Testis (tissue), 3 donors: ENCODE data around the gene AFP. TPM values are rescaled to one million over a fixed set of nuclear protein-coding genes. Genes with fewer than 3 reads are reported as not detected.

Experiments used
- DNase-seq: peaks from one replicate; pipeline ENCODE4 v3.0.0-alpha.2; 2019
- H3K27ac ChIP-seq, 2 donors: fragments of 200-600 bp; sonication (generic); one replicate each; pipeline ENCODE4 v1.5.1; 2019
- H3K27me3 ChIP-seq: fragments of 200-600 bp; sonication (generic); one replicate; pipeline ENCODE4 v1.5.1; 2019
- H3K36me3 ChIP-seq: fragments of 200-600 bp; sonication (generic); one replicate; pipeline ENCODE4 v1.5.1; 2017; ENCODE audit warnings: low read depth; ENCODE audit errors: missing control alignments
- H3K4me1 ChIP-seq: fragments of 200-600 bp; sonication (generic); one replicate; pipeline ENCODE4 v1.5.1; 2019
- H3K4me3 ChIP-seq, 2 donors: fragments of 200-600 bp; sonication (generic); one replicate each; pipeline ENCODE4 v1.5.1; 2017 to 2019
- H3K9me3 ChIP-seq: fragments of 200-600 bp; sonication (generic); one replicate; pipeline ENCODE4 v1.5.1; 2017
- POLR2A ChIP-seq: fragments of 450-650 bp; IDR thresholded peaks from one replicate; pipeline ENCODE4 v1.6.1; 2017; ENCODE audit warnings: antibody characterized with exemption, mild to moderate bottlenecking, moderate library complexity
- WGBS, 2 donors: methylation state at CpG; one replicate each; pipeline ENCODE4 v1.1.5; 2018; 5-methylcytosine and 5-hydroxymethylcytosine counted together
- intact Hi-C: fragments of 100-400 bp; cut with DNase I; formaldehyde crosslinking; loops from one replicate; pipeline ENCODE4 v1.15.1; 2023; ENCODE audit warnings: low total_unique reads
- polyA plus RNA-seq: library from polyadenylated mRNA; stranded (reverse); fragments of 350-450 nt; fragmentation: Illumina TruSeq; extraction: RNeasy Lipid Tissue Mini Kit (QIAGEN cat#74804); gene quantifications from one replicate; pipeline ENCODE4 v1.2.3, GENCODE V29; 2014; ENCODE audit warnings: low read depth, low replicate concordance; ENCODE audit not compliant: insufficient read depth
- total RNA-seq, 2 donors: library from RNA; depleted of rRNA; stranded (reverse); fragments of >200 nt; gene quantifications; one replicate each; pipeline ENCODE4 v1.2.3, GENCODE V29; 2016
- TF ChIP-seq, protein P1 (sequence below), 3 experiments: fragments of 450-650 bp in 2 of 3; fragments of 200-600 bp in 1 of 3; sonication (generic) in 1 of 3; IDR thresholded peaks; one replicate each; pipeline ENCODE4 v1.5.1; 2016 to 2019; ENCODE audit warnings: antibody characterized with exemption in 3 of 3, mild to moderate bottlenecking in 2 of 3, moderate library complexity in 1 of 3

Gene AFP
- total and polyA plus RNA-seq, 3 donors from 2014 or later: 0.16 TPM; not detected in 2

DNA sequence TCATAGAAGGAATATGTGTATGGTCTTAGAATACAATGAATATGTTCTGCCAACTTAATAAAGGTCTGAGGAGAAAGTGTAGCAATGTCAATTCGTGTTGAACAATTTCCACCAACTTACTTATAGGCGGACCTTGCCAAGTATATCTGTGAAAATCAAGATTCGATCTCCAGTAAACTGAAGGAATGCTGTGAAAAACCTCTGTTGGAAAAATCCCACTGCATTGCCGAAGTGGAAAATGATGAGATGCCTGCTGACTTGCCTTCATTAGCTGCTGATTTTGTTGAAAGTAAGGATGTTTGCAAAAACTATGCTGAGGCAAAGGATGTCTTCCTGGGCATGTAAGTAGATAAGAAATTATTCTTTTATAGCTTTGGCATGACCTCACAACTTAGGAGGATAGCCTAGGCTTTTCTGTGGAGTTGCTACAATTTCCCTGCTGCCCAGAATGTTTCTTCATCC, 22.7 kb upstream of the AFP start:
- Histone ChIP-seq H3K27ac (no peak overlapping the region), H3K4me1 (no peaks in the 10 kb centered on the region), H3K4me3 (no peak overlapping the region), H3K27me3 (no peaks in the 10 kb centered on the region), H3K36me3 (no peaks in the 10 kb centered on the region), H3K9me3 (no peaks in the 10 kb centered on the region)
- intact Hi-C loops: no loop called here
- DNase-seq: no peak
- TF ChIP-seq, protein P1, sequence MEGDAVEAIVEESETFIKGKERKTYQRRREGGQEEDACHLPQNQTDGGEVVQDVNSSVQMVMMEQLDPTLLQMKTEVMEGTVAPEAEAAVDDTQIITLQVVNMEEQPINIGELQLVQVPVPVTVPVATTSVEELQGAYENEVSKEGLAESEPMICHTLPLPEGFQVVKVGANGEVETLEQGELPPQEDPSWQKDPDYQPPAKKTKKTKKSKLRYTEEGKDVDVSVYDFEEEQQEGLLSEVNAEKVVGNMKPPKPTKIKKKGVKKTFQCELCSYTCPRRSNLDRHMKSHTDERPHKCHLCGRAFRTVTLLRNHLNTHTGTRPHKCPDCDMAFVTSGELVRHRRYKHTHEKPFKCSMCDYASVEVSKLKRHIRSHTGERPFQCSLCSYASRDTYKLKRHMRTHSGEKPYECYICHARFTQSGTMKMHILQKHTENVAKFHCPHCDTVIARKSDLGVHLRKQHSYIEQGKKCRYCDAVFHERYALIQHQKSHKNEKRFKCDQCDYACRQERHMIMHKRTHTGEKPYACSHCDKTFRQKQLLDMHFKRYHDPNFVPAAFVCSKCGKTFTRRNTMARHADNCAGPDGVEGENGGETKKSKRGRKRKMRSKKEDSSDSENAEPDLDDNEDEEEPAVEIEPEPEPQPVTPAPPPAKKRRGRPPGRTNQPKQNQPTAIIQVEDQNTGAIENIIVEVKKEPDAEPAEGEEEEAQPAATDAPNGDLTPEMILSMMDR (IDR thresholded peaks at IDR 0.05): no peak
- no peak for TF ChIP-seq POLR2A
- WGBS, 2 donors: 90% methylated on average over 4 of the region's 4 CpGs

DNA sequence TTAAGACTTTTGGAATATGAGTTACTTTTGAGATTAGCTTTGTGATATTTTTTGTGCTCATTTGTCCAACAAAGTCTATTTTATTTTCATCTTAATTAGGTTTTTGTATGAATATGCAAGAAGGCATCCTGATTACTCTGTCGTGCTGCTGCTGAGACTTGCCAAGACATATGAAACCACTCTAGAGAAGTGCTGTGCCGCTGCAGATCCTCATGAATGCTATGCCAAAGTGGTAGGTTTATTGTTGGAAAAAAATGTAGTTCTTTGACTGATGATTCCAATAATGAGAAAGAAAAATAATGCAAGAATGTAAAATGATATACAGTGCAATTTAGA, 21.1 kb upstream of the AFP start:
- DNase-seq: no peak
- no peaks in the 10 kb centered on the region for H3K9me3 ChIP-seq
- no peak overlapping the region for H3K4me3 ChIP-seq
- H3K27ac ChIP-seq: no peak overlapping the region
- TF ChIP-seq, protein P1 (IDR thresholded peaks at IDR 0.05): no peak
- TF ChIP-seq POLR2A: no peak
- 72 to 76% methylated on average over 2 of the region's 2 CpGs for WGBS, 2 donors
- no peaks in the 10 kb centered on the region for H3K36me3 ChIP-seq
- intact Hi-C loops: no loop called here
- no peaks in the 10 kb centered on the region for H3K4me1 ChIP-seq
- H3K27me3 ChIP-seq: no peaks in the 10 kb centered on the region

DNA sequence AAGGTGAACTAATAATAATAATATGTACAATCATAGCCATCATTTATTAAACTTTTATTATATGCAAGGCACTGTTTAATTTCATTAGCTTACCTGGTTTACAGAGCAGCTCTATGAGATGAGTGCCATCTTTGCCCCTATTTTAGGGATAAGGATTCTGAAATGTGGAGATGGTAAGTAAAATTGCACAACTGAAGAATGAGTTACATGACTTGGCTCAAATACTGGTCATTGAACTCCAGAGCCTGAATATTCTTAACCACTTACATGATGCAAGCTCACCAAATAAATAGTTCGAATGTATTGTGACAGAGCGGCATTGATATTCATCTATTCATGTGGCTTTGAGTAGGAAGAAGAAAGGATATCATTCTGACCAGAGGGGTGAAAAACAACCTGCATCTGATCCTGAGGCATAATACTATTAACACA, 20.2 kb upstream of the AFP start:
- Histone ChIP-seq H3K4me1 (no peaks in the 10 kb centered on the region), H3K27ac (no peak overlapping the region), H3K36me3 (no peaks in the 10 kb centered on the region), H3K9me3 (no peaks in the 10 kb centered on the region), H3K4me3 (no peak overlapping the region), H3K27me3 (no peaks in the 10 kb centered on the region)
- intact Hi-C loops: no loop called here
- 88 to 94% methylated on average over 2 of the region's 2 CpGs for WGBS, 2 donors
- TF ChIP-seq, protein P1 (IDR thresholded peaks at IDR 0.05): no peak
- TF ChIP-seq POLR2A: no peak
- DNase-seq: no peak

DNA sequence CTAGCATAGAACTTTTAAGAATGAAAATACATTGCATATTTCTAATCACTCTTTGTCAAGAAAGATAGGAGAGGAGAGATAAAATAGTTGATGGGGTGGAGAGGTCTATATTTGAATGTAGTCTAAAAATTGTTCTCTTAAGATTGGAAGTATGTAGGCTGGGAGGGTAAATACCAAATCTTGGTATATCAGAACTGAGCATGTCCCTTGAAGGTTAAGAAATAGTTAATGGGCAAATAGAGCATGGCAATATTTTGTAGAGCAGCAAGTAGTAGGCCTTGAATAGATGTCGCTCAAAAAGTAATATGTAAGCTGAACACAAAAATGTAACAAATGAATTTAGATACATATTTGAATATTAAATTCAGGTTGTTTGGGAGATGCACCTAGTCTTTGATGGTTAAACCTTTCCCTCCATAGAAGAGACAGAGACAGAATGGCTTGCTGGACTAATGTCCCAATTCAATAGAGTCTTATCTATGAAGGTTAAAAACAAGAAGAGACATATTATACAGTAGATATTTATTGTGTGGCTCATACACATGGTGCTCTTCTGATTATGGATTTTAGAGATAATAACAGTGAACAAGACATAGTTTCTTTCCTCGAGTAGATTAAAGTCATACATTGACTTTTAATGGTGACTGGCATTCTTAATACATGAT, 19.5 kb upstream of the AFP start:
- no peak for DNase-seq
- Histone ChIP-seq H3K27ac (no peak overlapping the region), H3K27me3 (no peaks in the 10 kb centered on the region), H3K36me3 (no peaks in the 10 kb centered on the region), H3K9me3 (no peaks in the 10 kb centered on the region), H3K4me1 (no peaks in the 10 kb centered on the region), H3K4me3 (no peak overlapping the region)
- intact Hi-C loops: no loop called here
- TF ChIP-seq, protein P1 (IDR thresholded peaks at IDR 0.05): no peak
- WGBS, 2 donors: 72 to 85% methylated on average over 2 of the region's 2 CpGs

DNA sequence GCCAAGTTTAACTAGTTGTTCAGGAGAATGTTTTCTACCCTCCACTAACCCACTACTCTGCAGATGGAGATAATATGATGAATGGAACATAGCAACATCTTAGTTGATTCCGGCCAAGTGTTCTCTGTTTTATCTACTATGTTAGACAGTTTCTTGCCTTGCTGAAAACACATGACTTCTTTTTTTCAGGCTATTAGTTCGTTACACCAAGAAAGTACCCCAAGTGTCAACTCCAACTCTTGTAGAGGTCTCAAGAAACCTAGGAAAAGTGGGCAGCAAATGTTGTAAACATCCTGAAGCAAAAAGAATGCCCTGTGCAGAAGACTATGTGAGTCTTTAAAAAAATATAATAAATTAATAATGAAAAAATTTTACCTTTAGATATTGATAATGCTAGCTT, 18.7 kb upstream of the AFP start:
- no peaks in the 10 kb centered on the region for H3K36me3 ChIP-seq
- WGBS, 2 donors: 76 to 79% methylated on average over 2 of the region's 2 CpGs
- no peak overlapping the region for H3K27ac ChIP-seq
- no peak for DNase-seq
- intact Hi-C loops: no loop called here
- H3K27me3 ChIP-seq: no peaks in the 10 kb centered on the region
- no peaks in the 10 kb centered on the region for H3K9me3 ChIP-seq
- H3K4me1 ChIP-seq: no peaks in the 10 kb centered on the region
- H3K4me3 ChIP-seq: no peak overlapping the region
- TF ChIP-seq POLR2A: no peak
- TF ChIP-seq, protein P1 (IDR thresholded peaks at IDR 0.05): no peak
